ENCODE results near the gene SNAP47. TPM values are rescaled to one million over a fixed set of nuclear protein-coding genes. Genes with fewer than 3 reads are reported as not detected.
"Not testable (repeated sequence)": the region's sequence is repeated elsewhere in the genome, so short reads cannot be mapped to it uniquely, and the experiment has no call there.

SNAP47 gene
- 31.1 TPM for total RNA-seq

GRCh38 chr1:227734856-227735538 is at the start of gene SNAP47, which contains the start of gene JMJD4:
Gene SNAP47 (plus strand): TSS chr1:227735435. CDS start chr1:227747737, 12,302 bp downstream.
Gene JMJD4 (minus strand): TSS chr1:227735302. CDS start chr1:227735273, 29 bp downstream.
- peak; percentile 94 for DNase-seq (ENCODE audit: low spot score)

- DNase-seq (ENCODE audit: low spot score), result no peak
These were observed 49.4 kb upstream of the SNAP47 start for GRCh38 chr1:227685807-227686206.

- DNase-seq (ENCODE audit: low spot score), result no peak
These were observed 37.8 kb upstream of the SNAP47 start for GRCh38 chr1:227697321-227697864.

GRCh38 chr1:227701631-227702030 is 33.6 kb upstream of the SNAP47 start:
- not testable (repeated sequence) for DNase-seq (ENCODE audit: low spot score)

- DNase-seq (ENCODE audit: low spot score), result no peak
These were observed 27.4 kb upstream of the SNAP47 start for GRCh38 chr1:227707846-227708245.

GRCh38 chr1:227709451-227709850 is 25.8 kb upstream of the SNAP47 start:
- DNase-seq (ENCODE audit: low spot score), result no peak

- DNase-seq (ENCODE audit: low spot score), result not testable (repeated sequence)
These were observed 24.8 kb upstream of the SNAP47 start for GRCh38 chr1:227710474-227710873.

- DNase-seq (ENCODE audit: low spot score), result no peak
These were observed 22.6 kb upstream of the SNAP47 start for GRCh38 chr1:227712648-227713047.

- DNase-seq (ENCODE audit: low spot score), result no peak
These were observed 16.3 kb upstream of the SNAP47 start for GRCh38 chr1:227718932-227719331.

- DNase-seq (ENCODE audit: low spot score), result no peak
These were observed 11.8 kb upstream of the SNAP47 start for GRCh38 chr1:227723474-227723873.

- DNase-seq (ENCODE audit: low spot score), result no peak
These were observed 10.2 kb upstream of the SNAP47 start for GRCh38 chr1:227725046-227725445.

GRCh38 chr1:227726318-227726717 is 8.9 kb upstream of the SNAP47 start:
- DNase-seq (ENCODE audit: low spot score), result no peak

GRCh38 chr1:227726924-227727599 is 8.2 kb upstream of the SNAP47 start:
- no peak for DNase-seq (ENCODE audit: low spot score)

- DNase-seq (ENCODE audit: low spot score), result peak; percentile 85
These were observed 7.0 kb upstream of the SNAP47 start for GRCh38 chr1:227728059-227728891.

GRCh38 chr1:227728892-227729143 is 6.4 kb upstream of the SNAP47 start:
- DNase-seq (ENCODE audit: low spot score), result no peak

GRCh38 chr1:227729144-227729880 is 5.9 kb upstream of the SNAP47 start:
- DNase-seq (ENCODE audit: low spot score), result no peak

- DNase-seq (ENCODE audit: low spot score), result no peak
These were observed 5.2 kb upstream of the SNAP47 start for GRCh38 chr1:227729881-227730629.

- DNase-seq (ENCODE audit: low spot score), result no peak
These were observed 4.5 kb upstream of the SNAP47 start for GRCh38 chr1:227730630-227731151.

- DNase-seq (ENCODE audit: low spot score), result no peak
These were observed 4.0 kb upstream of the SNAP47 start for GRCh38 chr1:227731241-227731677.
